Measurements from ENCODE around the gene DPCD.

- TF ChIP-seq CTCF (IDR thresholded peaks at IDR 0.05) (no peak), POLR2AphosphoS5 (IDR thresholded peaks at IDR 0.05) (no peak), POLR2A (IDR thresholded peaks at IDR 0.05) (no peak)
These were observed 58.2 kb downstream of the DPCD start for GRCh38 chr10:101646364-101646763.

All from breast epithelium (tissue), 3 donors.